Tibial artery (tissue), 4 donors: ENCODE measurements around the gene NUP62.

Source experiments
- DNase-seq, 2 donors: peaks; one replicate each; pipeline ENCODE4 v3.0.0-alpha.2; 2019
- H3K27ac ChIP-seq, 2 donors: fragments of 200-600 bp; sonication (generic) in 1 of 2; 1 replicate in 1 of 2; 2 replicates in 1 of 2; pipeline ENCODE4 v1.5.1; 2018 to 2019; ENCODE audit warnings: mild to moderate bottlenecking in 1 of 2
- H3K27me3 ChIP-seq, 2 donors: fragments of 200-600 bp; sonication (generic) in 1 of 2; one replicate each; pipeline versions ENCODE4 v1.5.1 to v1.6.0; 2016 to 2019
- H3K36me3 ChIP-seq, 3 donors: fragments of 200-600 bp; sonication (generic) in 2 of 3; one replicate each; pipeline ENCODE4 v1.5.1; 2016 to 2019; ENCODE audit warnings: mild to moderate bottlenecking in 2 of 3
- H3K4me1 ChIP-seq, 4 donors: fragments of 200-600 bp; sonication (generic) in 2 of 4; 1 replicate in 3 of 4; 2 replicates in 1 of 4; pipeline ENCODE4 v1.5.1; 2016 to 2019
- H3K4me3 ChIP-seq, 2 donors: fragments of 200-600 bp; sonication (generic) in 1 of 2; 1 replicate in 1 of 2; 2 replicates in 1 of 2; pipeline ENCODE4 v1.5.1; 2018 to 2019; ENCODE audit warnings: mild to moderate bottlenecking in 2 of 2
- H3K9me3 ChIP-seq, 3 donors: fragments of 200-600 bp; sonication (generic) in 1 of 3; one replicate each; pipeline ENCODE4 v1.5.1; 2016 to 2019
- intact Hi-C: fragments of 100-400 bp; cut with DNase I; formaldehyde crosslinking; loops from one replicate; pipeline ENCODE4 v1.15.0; 2023; ENCODE audit warnings: low total_unique reads
- TF ChIP-seq, protein P1 (sequence below), 2 experiments: fragments of 200-600 bp in 1 of 2; fragments of 450-650 bp in 1 of 2; IDR thresholded peaks; one replicate each; pipeline ENCODE4 v1.5.1; 2017 to 2019; ENCODE audit warnings: antibody characterized with exemption in 2 of 2, mild to moderate bottlenecking in 1 of 2, moderate library complexity in 1 of 2

The NUP62 gene

DNA sequence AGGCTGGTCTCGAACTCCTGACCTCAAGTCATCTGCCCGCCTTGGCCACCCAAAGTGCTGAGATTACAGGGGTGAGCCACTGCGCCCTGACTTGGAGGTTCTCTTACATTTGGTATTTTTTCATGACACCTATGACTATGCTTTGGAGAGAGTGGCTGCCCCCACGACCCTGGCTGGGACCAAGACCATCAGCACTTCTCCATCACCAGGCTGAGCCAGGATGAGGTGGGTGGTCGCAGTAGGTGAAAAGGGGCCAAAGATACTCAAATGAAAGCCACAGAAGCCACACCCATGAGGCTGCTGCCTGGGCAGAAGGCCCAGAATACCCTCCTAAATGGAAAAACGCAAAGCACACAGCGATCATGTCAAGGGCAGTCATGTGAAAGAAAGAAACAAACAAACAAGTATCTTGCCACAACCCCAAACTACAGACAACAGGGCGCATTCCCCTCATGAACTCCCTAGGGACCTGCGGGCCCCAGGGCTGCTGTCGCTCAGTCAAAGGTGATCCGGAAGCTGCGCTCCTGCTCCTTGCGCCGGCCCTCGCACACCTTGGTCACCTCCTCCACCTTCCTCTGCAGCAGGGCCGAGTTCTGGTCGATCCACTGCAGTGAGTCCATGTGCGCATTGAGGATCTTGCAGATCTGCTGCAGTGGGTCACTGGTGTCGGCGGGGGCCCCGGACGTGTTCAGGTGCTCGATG lies 21.4 kb downstream of the NUP62 start:
- DNase-seq = no peak
- Histone ChIP-seq H3K9me3 (no peaks in the 10 kb centered on the region), H3K36me3 (peaks cover 14 to 44% (median 35%) of the 10 kb centered on the region in 3 donors), H3K27ac (no peak overlapping the region), H3K4me3 (no peak overlapping the region), H3K27me3 (no peaks in the 10 kb centered on the region), H3K4me1 (peaks cover 0 to 19% (median 10%) of the 10 kb centered on the region in 4 donors)
- TF ChIP-seq, protein P1, sequence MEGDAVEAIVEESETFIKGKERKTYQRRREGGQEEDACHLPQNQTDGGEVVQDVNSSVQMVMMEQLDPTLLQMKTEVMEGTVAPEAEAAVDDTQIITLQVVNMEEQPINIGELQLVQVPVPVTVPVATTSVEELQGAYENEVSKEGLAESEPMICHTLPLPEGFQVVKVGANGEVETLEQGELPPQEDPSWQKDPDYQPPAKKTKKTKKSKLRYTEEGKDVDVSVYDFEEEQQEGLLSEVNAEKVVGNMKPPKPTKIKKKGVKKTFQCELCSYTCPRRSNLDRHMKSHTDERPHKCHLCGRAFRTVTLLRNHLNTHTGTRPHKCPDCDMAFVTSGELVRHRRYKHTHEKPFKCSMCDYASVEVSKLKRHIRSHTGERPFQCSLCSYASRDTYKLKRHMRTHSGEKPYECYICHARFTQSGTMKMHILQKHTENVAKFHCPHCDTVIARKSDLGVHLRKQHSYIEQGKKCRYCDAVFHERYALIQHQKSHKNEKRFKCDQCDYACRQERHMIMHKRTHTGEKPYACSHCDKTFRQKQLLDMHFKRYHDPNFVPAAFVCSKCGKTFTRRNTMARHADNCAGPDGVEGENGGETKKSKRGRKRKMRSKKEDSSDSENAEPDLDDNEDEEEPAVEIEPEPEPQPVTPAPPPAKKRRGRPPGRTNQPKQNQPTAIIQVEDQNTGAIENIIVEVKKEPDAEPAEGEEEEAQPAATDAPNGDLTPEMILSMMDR (IDR thresholded peaks at IDR 0.05) = no peak
- intact Hi-C loops = no loop called here

DNA sequence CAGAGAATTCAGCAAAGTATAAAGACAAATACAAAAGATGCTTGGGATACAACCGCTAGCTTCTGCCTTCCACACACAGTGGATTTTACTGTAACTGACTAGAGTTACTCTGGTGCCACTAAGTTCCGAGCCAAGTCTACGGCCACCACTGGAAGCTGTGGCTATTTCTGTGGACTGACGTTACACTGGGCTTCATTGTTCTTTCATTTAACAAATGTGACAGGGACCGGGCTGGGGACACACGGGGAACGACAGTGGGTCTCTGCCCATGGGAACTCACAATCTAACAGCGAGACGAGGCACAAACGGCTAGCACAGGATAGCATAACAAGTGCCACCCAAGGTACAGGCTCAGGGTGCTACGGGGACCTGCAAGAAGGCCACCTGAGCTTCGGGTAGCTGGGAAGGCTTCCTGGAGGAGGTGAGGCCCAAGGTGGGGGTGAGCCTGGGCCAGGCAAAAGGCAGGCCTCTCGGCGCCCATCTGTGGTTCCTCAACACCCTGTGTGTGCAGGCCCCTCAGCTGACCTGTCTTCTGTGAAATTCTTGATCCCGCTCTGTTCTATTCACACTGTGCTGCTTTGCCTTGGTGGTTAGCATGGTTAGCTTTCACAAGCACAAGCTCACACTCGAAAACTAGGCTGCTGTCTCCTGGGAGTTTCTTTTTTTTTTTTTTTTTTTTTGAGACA lies 22.3 kb downstream of the NUP62 start:
- H3K9me3 ChIP-seq = no peaks in the 10 kb centered on the region
- H3K4me1 ChIP-seq = peaks cover 0 to 15% (median 8%) of the 10 kb centered on the region in 4 donors
- peaks cover 14 to 41% (median 35%) of the 10 kb centered on the region in 3 donors for H3K36me3 ChIP-seq
- intact Hi-C loops = no loop called here
- no peaks in the 10 kb centered on the region for H3K27me3 ChIP-seq
- H3K4me3 ChIP-seq = no peak overlapping the region
- no peak overlapping the region for H3K27ac ChIP-seq
- no peak for DNase-seq
- TF ChIP-seq, protein P1 (IDR thresholded peaks at IDR 0.05) = no peak

DNA sequence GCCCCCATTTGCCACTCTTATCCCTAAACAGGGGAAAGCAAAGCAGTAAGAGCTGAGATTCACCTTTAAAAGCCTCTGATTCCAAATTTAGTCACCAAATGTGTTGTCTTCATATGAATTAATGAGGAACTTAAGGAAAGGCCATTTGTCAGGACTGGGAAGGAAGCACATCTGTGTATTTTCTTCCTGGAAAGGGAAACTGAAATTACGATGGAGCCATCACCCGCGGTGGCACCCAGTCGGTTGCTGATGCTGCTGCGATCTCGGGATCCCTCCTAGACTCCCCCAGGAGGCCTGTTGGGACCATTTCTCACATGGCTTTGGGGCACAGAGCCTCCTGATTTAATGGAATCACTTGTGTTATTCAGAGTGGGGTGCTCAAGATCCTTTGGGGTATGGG lies 25.2 kb downstream of the NUP62 start:
- DNase-seq = no peak
- peaks cover 14 to 36% (median 31%) of the 10 kb centered on the region in 3 donors for H3K36me3 ChIP-seq
- no peak overlapping the region for H3K27ac ChIP-seq
- TF ChIP-seq, protein P1 (IDR thresholded peaks at IDR 0.05) = no peak
- H3K27me3 ChIP-seq = no peaks in the 10 kb centered on the region
- intact Hi-C loops = no loop called here
- no peaks in the 10 kb centered on the region for H3K9me3 ChIP-seq
- no peaks in the 10 kb centered on the region for H3K4me1 ChIP-seq
- H3K4me3 ChIP-seq = no peak overlapping the region

DNA sequence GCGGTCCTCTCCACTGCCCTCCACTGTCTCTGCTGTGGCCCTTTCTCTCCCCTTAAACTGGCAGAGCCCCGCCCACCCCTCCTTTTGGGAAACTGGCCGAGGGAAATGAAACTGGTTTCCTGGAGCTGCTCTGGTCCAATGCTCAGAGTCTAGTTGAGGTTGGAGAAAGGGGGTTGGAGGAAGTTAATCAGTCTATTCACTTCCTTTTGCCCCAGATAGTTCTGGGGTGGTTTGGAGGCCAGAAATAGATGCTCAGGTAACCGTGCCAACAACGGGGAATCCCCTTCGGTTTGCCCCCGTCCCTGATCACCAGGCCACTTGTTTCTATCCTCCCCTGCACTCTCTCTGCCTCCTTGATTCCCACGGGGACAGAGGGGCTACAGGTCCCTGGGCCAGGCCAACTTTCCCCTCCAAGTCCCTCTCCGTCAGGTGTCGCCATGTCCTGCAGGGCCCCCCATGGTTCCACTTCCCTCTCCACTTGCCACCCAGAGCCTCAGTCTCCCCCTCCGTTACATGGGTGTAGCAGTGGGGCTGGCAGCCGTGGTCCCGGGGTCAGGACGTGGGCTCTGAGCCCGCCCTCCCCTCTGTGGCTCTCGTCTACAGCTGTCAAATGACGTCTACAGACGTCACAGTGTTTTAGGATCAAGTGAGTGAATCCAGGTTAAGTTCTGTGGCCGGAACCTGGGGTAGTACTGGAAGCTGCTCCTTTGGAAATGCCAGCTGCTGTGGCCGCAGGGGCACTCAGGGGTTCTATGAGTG lies 32.3 kb downstream of the NUP62 start, which contains the start of gene IL4I1:
TSS of gene IL4I1 (minus strand) at position 25 of the 759 bp plus-strand sequence. CDS start 727 bp downstream, outside the sequence.
- Histone ChIP-seq H3K27ac (no peak within 1 kb of the TSS), H3K4me3 (no peak within 1 kb of the TSS), H3K36me3 (no peaks in the 10 kb centered on the region), H3K9me3 (no peaks in the 10 kb centered on the region), H3K4me1 (peaks cover 0 to 3% (median 1%) of the 10 kb centered on the region in 4 donors), H3K27me3 (peaks cover 0 to 24% of the 10 kb centered on the region in 2 donors)
- intact Hi-C loops = no loop called here
- TF ChIP-seq, protein P1 (IDR thresholded peaks at IDR 0.05) = no peak
- DNase-seq = peak in 1 of 2 donors; percentile 58

DNA sequence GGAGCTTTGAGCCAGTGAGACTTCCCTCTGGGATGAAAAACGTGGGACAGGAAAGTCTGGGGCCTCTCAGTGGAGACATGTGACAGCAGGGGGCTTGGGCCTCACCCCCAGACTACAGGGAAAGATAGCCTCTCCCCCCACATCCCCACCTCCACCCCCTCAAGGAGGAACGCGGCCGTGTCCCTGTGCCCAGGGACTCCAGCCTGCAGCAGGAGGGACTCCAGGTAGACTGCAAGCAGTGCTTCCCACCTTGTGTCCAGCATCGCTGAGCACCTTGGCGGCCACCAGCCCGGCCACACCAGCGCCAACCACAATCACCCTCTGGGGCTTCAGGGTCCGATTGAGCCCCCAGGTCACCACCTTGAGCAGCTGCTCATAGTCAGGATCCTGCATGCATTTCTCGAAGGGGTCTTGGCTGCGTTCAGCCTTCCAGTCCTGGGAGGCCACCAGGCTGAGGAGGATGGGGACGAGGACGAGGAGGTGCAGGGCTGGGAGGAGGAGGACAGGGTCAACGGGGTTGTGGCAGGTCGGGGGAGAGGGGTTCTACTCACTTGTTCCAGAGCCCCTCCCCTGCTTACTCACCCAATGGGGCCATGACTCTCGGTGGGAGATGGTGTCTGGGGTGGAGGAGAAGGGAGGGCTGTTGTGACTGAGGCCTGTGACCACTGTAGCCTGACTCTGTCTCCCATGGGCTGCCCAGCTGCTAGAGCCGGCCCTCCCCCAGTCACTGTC lies 33.6 kb downstream of the NUP62 start:
- intact Hi-C loops = no loop called here
- TF ChIP-seq, protein P1 (IDR thresholded peaks at IDR 0.05) = no peak
- Histone ChIP-seq H3K4me3 (no peak overlapping the region), H3K4me1 (peaks cover 0 to 7% (median 2%) of the 10 kb centered on the region in 4 donors), H3K27me3 (peaks cover 0 to 32% of the 10 kb centered on the region in 2 donors), H3K36me3 (no peaks in the 10 kb centered on the region), H3K9me3 (no peaks in the 10 kb centered on the region), H3K27ac (no peak overlapping the region)
- no peak for DNase-seq
